Fibroblast of skin of back (primary cell): ENCODE results near the gene ADCY9. TPM values are rescaled to one million over a fixed set of nuclear protein-coding genes. Genes with fewer than 3 reads are reported as not detected.
"Not testable (repeated sequence)": the region's sequence is repeated elsewhere in the genome, so short reads cannot be mapped to it uniquely, and the experiment has no call there.

Experiments used
- DNase-seq: peaks from one replicate; pipeline ENCODE4 v3.0.0-alpha.2; 2013
- polyA plus RNA-seq, 2 experiments: library from polyadenylated mRNA; unstranded; fragments of 120-200 nt; gene quantifications; one replicate each; pipeline ENCODE4 v1.2.1, GENCODE V29; 2013; ENCODE audit not compliant: insufficient read length in 2 of 2

The ADCY9 gene
- polyA plus RNA-seq (2013, experiment 1 of 2; ENCODE audit: insufficient read length), result 13.2 TPM
- polyA plus RNA-seq (2013, experiment 2 of 2; ENCODE audit: insufficient read length), result 16.7 TPM

DNA sequence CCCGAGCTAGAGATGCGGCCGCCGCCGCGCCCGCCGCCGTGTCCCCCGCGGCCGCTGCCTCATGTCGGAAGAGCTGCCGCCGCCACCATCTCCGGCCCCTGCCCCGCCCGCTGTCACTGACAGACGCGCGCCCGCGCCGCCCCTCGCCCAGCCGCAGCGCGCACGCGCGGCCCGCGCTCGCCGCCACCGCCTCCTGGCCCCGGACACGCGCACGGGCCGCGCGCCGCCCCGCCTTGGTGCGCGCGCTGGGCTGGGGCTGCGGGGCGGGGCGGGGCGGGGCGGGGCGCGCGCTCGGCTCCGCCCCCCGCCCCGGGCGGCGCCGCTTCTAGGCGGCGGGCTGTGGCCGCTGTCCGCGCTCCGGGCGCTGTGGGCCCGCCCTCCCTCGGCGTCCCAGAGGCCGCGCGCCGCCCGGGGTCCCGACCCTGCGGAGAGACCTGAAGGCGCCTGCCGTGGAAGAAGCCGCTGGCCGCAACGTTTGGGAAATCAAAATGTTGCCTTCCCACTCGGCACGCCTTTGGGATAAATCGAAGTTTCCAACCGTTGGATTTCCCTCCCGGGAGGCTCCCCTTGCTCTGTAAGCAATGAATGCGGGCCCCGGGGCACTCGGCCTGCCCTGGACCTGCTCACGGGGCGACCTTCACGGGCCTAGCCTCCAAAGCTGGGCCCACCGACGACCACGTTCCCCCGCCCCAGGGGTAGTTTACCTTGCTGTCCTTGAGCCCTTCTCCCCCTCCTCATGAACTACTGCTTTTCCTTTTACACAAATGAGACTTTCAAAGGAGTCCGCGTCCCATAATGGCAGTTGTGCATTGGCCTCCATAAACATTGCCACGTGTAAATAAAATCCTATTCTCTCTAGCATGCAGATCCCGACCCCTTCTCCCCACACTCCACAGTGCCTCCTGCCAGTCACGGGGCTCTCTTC is at the start of gene ADCY9:
TSS of gene ADCY9 (minus strand) at position 118 of the 925 bp plus-strand sequence. CDS start 1,000 bp downstream, outside the sequence.
- DNase-seq, result peak; percentile 84

DNA sequence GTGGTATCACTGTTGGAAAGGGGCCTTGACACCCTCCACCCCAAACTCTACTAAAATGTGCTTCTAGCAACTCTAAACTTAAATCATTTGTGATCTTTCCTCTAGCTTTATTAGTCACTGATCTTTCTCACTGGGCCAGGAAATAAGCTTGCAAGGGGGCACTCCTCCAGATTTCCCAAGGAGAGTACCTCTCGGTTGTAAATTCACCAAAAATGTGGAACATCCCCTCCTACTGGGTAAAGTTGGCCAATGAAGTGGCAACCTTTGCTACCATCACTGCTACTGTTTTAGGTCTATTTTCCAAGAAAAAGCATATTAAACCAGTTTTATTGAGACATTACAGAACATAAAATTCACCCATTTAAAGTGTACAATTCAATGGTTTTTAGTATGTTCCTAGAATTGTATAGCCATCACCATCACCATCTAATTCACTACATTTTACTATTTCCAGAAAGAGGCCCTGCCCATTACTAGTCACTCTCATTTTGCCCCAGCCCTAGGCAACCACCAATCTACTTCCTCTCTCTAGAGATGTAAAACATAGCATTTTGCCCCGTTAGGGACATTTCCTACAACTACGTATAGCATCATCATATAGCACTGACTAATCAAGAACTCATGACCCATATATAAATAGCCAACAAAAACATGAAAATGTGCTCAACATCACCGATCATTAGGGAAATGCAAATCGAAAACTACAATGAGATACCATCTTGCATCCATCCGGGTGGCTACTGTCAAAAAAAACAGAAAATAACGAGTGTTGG is 44.6 kb upstream of the ADCY9 start:
- no peak for DNase-seq

GRCh38 chr16:4159726-4160125 is 43.5 kb upstream of the ADCY9 start:
- DNase-seq, result no peak

DNA sequence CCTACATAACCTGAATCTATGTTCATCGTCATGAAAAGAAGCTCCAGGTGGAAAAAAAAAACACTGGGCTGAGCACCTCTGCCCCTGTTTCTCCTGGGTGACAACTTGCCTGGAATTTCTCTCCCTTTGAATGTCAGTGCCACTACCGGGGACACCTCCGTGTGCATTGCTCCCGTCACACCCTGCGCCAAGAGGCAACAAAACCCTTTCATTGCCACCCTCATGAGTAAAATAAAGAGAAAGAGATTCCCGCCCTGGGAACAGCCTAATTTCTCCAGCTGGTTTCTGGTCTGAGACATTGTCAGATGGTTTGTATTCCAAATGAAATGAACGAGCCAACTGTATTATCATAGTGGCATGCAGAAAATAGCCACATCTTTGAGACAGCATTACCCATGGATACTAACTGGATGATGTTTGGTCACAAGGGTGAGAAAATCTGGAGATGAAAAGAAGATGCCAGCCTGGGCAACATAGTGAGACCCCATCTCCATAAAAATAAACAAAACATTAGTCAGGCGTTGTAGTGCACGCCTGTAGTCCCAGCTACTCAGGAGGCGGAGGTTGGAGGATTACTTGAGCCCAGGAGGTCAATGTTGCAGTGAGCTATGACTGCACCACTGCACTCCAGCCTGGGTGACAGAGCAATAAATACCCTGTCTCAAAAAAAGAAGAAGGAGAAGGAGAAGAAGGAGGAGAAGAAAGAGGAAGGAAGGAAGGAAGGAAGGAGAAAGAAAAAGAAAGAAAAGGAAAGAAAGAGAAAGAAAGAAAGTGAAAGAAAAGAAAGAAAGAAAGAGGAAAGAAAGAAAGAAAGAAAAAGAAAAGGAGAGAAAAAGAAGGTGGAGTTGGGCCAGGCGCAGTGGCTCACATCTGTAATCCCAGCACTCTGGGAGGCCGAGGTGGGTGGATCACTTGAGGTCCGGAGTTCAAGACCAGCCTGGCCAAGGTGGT is 42.2 kb upstream of the ADCY9 start:
- no peak for DNase-seq

DNA sequence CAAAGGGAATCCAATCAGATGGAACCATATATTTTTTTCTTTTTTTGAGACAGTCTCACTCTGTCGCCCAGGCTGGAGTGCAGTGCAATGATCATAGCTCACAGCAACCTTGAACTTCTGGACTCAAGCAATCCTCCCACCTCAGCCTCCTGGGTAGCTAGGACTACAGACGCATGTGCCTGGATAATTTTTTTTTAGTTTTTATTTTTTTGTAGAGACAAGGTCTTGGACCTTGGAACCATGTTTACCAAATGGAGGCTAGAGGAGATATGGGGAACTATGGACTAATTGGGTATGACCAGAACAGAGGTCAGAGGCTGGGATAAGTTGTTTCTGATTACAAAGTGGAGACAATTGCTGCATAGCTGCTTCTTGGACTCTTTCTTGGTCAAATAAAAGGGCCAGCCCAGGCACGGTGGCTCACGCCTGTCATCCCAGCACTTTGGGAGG is 41.2 kb upstream of the ADCY9 start:
- no peak for DNase-seq

- DNase-seq, result not testable (repeated sequence)
Measured at GRCh38 chr16:4156503-4156902, 40.3 kb upstream of the ADCY9 start.

- DNase-seq, result not testable (repeated sequence)
Measured at GRCh38 chr16:4153364-4153763, 37.1 kb upstream of the ADCY9 start.

DNA sequence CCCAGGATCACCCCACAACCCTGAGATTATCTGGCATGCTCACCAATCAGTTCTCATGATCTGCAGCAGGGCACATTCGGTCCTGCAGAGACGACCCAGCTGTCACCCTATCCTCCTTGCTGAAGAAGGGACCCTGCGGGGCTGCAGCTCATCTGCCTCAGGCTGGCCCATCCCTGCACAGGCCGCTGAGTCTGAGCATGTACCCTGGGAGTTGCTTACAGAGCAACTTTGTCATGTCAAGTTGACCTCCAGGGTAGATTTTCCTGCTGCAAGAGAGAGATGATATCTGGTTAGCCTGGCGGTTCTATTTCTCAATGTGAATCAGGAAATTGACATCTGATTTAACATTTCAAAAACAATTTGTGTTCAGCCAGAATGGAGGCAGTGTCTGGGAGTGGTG is 36.0 kb upstream of the ADCY9 start:
- DNase-seq, result no peak

- DNase-seq, result no peak
Measured at GRCh38 chr16:4147236-4147635, 31.0 kb upstream of the ADCY9 start.

- DNase-seq, result no peak
Measured at GRCh38 chr16:4142268-4142667, 26.0 kb upstream of the ADCY9 start.

GRCh38 chr16:4141604-4142003 is 25.4 kb upstream of the ADCY9 start:
- DNase-seq, result no peak

GRCh38 chr16:4140652-4141051 is 24.4 kb upstream of the ADCY9 start:
- peak; percentile 48 for DNase-seq

- no peak for DNase-seq
Measured at GRCh38 chr16:4139968-4140367, 23.7 kb upstream of the ADCY9 start.

DNA sequence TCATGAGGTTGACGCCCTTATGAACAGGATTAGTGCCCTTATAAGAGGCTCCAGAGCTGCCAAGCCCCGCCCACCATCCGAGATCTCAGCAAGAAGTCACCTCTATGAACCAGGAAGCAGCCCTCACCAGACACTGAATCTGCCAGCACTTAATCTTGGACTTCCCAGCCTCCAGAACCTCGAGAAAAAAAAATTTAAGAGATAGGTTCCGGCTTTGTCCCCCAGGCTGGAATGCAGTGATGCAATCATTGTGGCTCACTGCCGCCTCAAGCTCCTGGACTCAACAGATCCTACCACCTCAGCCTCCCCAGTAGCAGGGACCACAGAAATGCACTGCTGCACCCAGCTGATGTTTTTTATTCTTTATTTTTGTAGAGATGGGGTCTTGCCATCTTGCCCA is 22.5 kb upstream of the ADCY9 start:
- no peak for DNase-seq

DNA sequence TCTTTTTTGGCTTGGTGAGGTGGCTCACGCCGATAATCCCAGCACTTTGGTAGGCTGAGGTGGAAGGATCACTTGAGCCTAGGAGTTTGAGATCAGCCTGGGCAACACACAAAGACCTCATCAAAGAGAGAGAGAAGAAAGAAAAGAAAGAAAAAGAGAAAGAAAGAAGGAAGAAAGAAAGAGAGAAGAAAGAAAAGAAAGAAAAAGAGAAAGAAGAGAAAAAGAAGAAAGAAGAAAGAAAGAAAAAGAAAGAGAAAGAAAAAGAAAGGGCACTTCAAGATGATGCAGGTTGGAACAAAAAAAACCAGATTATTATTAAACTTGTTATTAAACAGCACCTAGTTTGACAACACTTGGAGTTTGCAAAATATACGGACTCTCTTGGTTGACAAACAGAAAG is 21.2 kb upstream of the ADCY9 start:
- DNase-seq, result no peak

DNA sequence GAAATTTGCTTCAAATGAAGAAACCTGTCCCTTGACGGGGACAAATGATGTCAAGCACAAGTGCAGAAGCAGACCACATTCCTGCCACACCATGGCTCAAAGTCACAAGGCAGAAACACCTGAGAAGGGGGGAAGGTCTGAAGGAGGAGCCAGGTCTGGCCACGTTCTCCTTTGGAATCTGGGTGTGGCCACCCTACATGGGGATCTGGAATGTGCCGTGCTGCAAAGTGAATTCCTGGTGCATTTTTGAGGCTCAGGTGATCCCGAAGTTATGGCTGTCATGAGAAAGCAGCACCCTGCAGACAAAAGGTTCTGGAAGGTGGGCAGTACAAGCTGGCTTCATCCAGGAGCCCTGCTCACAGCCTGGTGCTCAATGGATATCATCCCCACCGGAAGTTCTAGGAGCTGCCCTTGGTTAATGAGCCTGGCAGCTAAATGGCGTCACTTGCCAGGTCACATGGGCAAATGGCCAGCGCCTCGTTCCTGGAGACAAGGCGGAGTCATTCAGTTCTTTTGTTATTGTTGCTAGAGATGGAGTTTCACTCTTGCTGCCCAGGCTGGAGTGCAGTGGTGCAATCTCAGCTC is 20.1 kb upstream of the ADCY9 start:
- DNase-seq, result no peak

DNA sequence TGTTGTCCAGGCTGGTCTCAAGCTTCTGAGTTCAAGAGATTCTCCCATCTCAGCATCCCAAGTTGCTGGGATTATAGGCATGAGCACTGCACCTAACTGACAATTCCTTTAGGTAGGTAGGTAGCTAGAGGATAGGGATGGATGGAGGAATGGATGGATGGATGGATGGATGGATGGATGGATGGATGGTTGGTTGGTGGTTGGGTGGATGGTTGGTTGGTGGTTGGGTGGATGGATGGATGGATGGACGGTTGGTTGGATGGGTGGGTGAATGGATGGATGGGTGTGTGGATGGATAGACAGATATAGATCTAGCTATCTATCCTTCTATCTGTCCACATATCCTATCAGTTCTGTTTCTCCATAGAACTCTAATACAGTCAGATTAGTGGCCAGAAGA is 19.3 kb upstream of the ADCY9 start:
- no peak for DNase-seq

DNA sequence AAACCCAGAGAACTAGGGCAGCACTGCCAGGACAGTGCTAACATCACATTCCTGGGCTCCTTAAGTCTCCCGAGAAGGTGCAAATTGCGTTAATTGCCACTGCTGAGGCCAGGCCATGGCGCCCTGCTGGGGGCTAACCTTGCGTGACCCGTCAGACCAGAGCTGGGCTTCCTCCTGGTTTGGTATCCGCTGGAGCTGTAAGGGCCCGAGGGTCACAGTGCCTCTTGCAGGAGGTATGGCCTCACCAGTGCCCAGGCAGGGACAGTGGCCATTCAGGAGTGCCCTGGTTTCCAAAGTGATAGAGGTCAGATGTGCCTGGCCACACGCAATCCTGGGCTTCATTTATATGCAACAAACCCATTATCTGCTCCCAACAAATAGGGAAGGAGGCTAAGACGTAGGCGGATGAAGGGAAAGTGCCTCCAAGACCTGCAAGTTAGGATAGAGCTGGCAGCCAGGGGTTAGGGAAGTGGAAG is 17.7 kb upstream of the ADCY9 start:
- no peak for DNase-seq

DNA sequence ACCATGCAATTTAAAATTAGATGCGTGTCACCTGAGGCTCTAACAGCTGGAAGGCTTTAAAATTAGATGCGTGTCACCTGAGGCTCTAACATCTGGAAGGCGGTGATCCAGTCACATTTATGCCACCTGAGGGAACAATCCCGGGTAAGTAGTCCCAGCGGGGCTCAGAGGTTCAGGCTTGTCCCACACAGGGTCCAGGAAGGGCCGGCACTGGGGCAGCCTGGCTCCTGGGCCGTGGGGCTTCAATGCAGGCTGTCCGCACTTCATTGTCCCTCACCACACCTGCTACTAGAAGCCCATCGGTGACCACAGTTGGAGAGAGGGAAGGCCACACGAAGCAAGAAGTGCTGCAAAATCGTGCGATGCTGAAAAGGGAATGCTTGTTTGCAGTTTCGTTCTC is 15.4 kb upstream of the ADCY9 start:
- DNase-seq, result no peak

DNA sequence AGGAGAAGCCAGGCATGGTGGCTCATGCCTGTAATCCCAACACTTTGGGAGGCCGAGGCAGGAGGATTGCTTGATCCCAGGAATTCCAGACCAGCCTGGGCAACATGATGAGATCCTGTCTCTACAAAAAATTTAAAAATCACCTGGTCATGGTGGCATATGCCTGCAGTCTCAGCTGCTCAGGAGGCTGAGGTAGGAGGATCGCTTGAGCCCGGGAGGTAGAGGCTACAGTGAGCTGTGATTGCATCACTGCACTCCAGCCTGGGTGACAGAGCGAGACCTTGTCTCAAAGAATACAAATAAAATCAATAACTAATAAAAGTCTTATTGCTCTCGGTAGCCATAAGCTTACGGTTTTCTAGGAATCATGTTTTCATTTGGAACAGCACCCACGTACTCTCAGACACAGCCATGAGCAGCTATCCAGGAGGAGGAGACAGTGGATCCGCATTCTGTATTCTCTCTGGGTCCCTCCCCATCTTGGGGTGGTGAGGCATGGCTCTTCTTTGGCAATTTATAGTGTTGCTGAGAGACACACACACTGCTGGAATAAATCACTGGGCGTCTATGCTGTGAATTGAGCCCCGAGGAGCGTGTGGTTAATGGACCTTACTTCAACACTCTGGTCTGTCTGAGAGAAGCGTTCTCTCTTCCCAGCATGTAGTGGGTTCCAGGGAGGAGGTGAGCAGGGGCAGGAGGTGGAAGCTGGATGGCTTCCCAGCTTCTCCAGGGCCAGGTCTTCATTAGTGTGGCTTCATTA is 8.5 kb upstream of the ADCY9 start:
- DNase-seq, result no peak
